DOHH2 (cell line): ENCODE data around the gene OTOF.

ENCODE experiments used
- H3F3A ChIP-seq: fragments of 200-600 bp; sonication (generic), shearing (Covaris generic); 2 replicates; pipeline ENCODE4 v1.6.0; 2016; ENCODE audit warnings: antibody characterized with exemption, mild to moderate bottlenecking; ENCODE audit not compliant: control insufficient read depth, insufficient read depth
- H3K27ac ChIP-seq: fragments of 200-600 bp; sonication (generic); 2 replicates; pipeline ENCODE4 v1.5.1; 2014; ENCODE audit warnings: low read depth, mild to moderate bottlenecking, low read length, moderate library complexity
- H3K27me3 ChIP-seq: fragments of 200-600 bp; sonication (generic); 2 replicates; pipeline ENCODE4 v1.6.1; 2014; ENCODE audit warnings: mild to moderate bottlenecking, low read length, mixed read lengths; ENCODE audit not compliant: control insufficient read depth
- H3K36me3 ChIP-seq: fragments of 200-600 bp; sonication (generic); 2 replicates; pipeline ENCODE4 v1.6.1; 2014; ENCODE audit warnings: mild to moderate bottlenecking, low read length, moderate library complexity, mixed read lengths; ENCODE audit not compliant: control insufficient read depth
- H3K4me1 ChIP-seq: fragments of 200-600 bp; sonication (generic); 2 replicates; pipeline ENCODE4 v1.6.1; 2014; ENCODE audit warnings: mild to moderate bottlenecking, low read length, mixed read lengths; ENCODE audit not compliant: control insufficient read depth
- H3K4me2 ChIP-seq: fragments of 200-600 bp; sonication (generic); 2 replicates; pipeline ENCODE4 v1.6.0; 2014; ENCODE audit warnings: mild to moderate bottlenecking, low read length, moderate library complexity
- H3K4me3 ChIP-seq: fragments of 200-600 bp; sonication (generic); 2 replicates; pipeline ENCODE4 v1.5.1; 2014; ENCODE audit warnings: mild to moderate bottlenecking, low read length, mixed read lengths
- H3K79me2 ChIP-seq: fragments of 200-600 bp; sonication (generic); 2 replicates; pipeline ENCODE4 v1.6.1; 2014; ENCODE audit warnings: mild to moderate bottlenecking, low read length, mixed read lengths; ENCODE audit not compliant: control insufficient read depth
- H3K9me2 ChIP-seq: fragments of 200-600 bp; sonication (generic); replicated peaks from 2 replicates; pipeline ENCODE4 v1.6.1; 2014; ENCODE audit warnings: mild to moderate bottlenecking, low read length, mixed read lengths; ENCODE audit not compliant: control insufficient read depth
- H3K9me3 ChIP-seq: fragments of 200-600 bp; sonication (generic); 2 replicates; pipeline ENCODE4 v1.6.1; 2014; ENCODE audit warnings: antibody characterized with exemption, low read length, mixed read lengths; ENCODE audit not compliant: control insufficient read depth, insufficient read depth
- H4K20me1 ChIP-seq: fragments of 200-600 bp; sonication (generic); 2 replicates; pipeline ENCODE4 v1.6.0; 2014; ENCODE audit warnings: low read depth, mild to moderate bottlenecking, antibody characterized with exemption, low read length, moderate library complexity; ENCODE audit not compliant: control insufficient read depth, insufficient read depth
- CTCF ChIP-seq: fragments of 200-600 bp; sonication (generic); IDR thresholded peaks from one replicate; pipeline ENCODE4 v1.5.1; 2014; ENCODE audit warnings: antibody characterized with exemption, mild to moderate bottlenecking, low read depth, low read length; ENCODE audit not compliant: poor library complexity, severe bottlenecking
- EZH2phosphoT487 ChIP-seq: fragments of 200-600 bp; sonication (generic); IDR thresholded peaks from 2 replicates; pipeline ENCODE4 v1.6.1; 2017; ENCODE audit warnings: borderline replicate concordance, mild to moderate bottlenecking, antibody characterized with exemption, low read length, moderate library complexity, mixed read lengths

The OTOF gene

GRCh38 chr2:26444236-26444635 lies 33.7 kb downstream of the OTOF start:
- Histone ChIP-seq H3K9me3 (no peaks in the 10 kb centered on the region), H3F3A (no peaks in the 10 kb centered on the region), H4K20me1 (no peaks in the 10 kb centered on the region), H3K27ac (no peak overlapping the region), H3K4me2 (no peak overlapping the region), H3K36me3 (no peaks in the 10 kb centered on the region), H3K4me3 (no peak overlapping the region), H3K27me3 (no peaks in the 10 kb centered on the region), H3K4me1 (no peaks in the 10 kb centered on the region), H3K79me2 (no peaks in the 10 kb centered on the region), H3K9me2 (no peaks in the 10 kb centered on the region)
- TF ChIP-seq CTCF (no peak), EZH2phosphoT487 (no peak)

- H3K36me3 ChIP-seq = no peaks in the 10 kb centered on the region
- no peaks in the 10 kb centered on the region for H3K79me2 ChIP-seq
- no peak overlapping the region for H3K4me3 ChIP-seq
- no peak overlapping the region for H3K4me2 ChIP-seq
- H3K27ac ChIP-seq = no peak overlapping the region
- H4K20me1 ChIP-seq = no peaks in the 10 kb centered on the region
- H3K9me2 ChIP-seq = no peaks in the 10 kb centered on the region
- H3F3A ChIP-seq = no peaks in the 10 kb centered on the region
- H3K4me1 ChIP-seq = no peaks in the 10 kb centered on the region
- no peak for TF ChIP-seq EZH2phosphoT487
- no peak for TF ChIP-seq CTCF
- peaks cover 3% of the 10 kb centered on the region; the same call in 1 of the 2 replicates for H3K27me3 ChIP-seq
- no peaks in the 10 kb centered on the region for H3K9me3 ChIP-seq
Observed at GRCh38 chr2:26442707-26443106, 35.2 kb downstream of the OTOF start.

GRCh38 chr2:26442301-26442700 lies 35.6 kb downstream of the OTOF start:
- Histone ChIP-seq H3F3A (no peaks in the 10 kb centered on the region), H3K36me3 (no peaks in the 10 kb centered on the region), H3K4me1 (no peaks in the 10 kb centered on the region), H3K79me2 (no peaks in the 10 kb centered on the region), H3K27me3 (peaks cover 3% of the 10 kb centered on the region; the same call in 1 of the 2 replicates), H3K9me2 (no peaks in the 10 kb centered on the region), H3K9me3 (no peaks in the 10 kb centered on the region), H3K27ac (no peak overlapping the region), H4K20me1 (no peaks in the 10 kb centered on the region), H3K4me2 (no peak overlapping the region), H3K4me3 (no peak overlapping the region)
- no peak for TF ChIP-seq CTCF
- TF ChIP-seq EZH2phosphoT487 = no peak

GRCh38 chr2:26438926-26439325 lies 39.0 kb downstream of the OTOF start:
- H3K9me3 ChIP-seq = no peaks in the 10 kb centered on the region
- no peak for TF ChIP-seq EZH2phosphoT487
- no peak for TF ChIP-seq CTCF
- no peak overlapping the region for H3K27ac ChIP-seq
- no peak overlapping the region for H3K4me2 ChIP-seq
- no peaks in the 10 kb centered on the region for H3K36me3 ChIP-seq
- no peaks in the 10 kb centered on the region for H3F3A ChIP-seq
- no peaks in the 10 kb centered on the region for H3K9me2 ChIP-seq
- H3K79me2 ChIP-seq = no peaks in the 10 kb centered on the region
- no peak overlapping the region for H3K4me3 ChIP-seq
- H3K27me3 ChIP-seq = peaks cover 5% of the 10 kb centered on the region
- no peaks in the 10 kb centered on the region for H3K4me1 ChIP-seq
- H4K20me1 ChIP-seq = no peaks in the 10 kb centered on the region
